Measurements from ENCODE around the gene OR52J3.

- no peak for TF ChIP-seq CTCF (IDR thresholded peaks at IDR 0.05)
- TF ChIP-seq POLR2A (IDR thresholded peaks at IDR 0.05) = no peak
- no peak for TF ChIP-seq POLR2AphosphoS5 (IDR thresholded peaks at IDR 0.05)
Observed at GRCh38 chr11:5059391-5059790, 13.1 kb downstream of the OR52J3 start, which contains the start of gene OR52E2.
